Immature natural killer cell (primary cell): ENCODE measurements around the gene TSR3. TPM values are rescaled to one million over a fixed set of nuclear protein-coding genes. Genes with fewer than 3 reads are reported as not detected.
A peak's percentile ranks its signal among the peaks of the same experiment; 100 is the strongest.

Source experiments
- DNase-seq, 3 donors: peaks; one replicate each; pipeline ENCODE4 v3.0.0; 2022; ENCODE audit warnings: mixed read lengths in 1 of 3
- H3K27ac Mint-ChIP-seq, 6 donors: one replicate each; pipeline ENCODE4 v1.8.0; 2020; ENCODE audit warnings: mixed read lengths in 6 of 6, mild to moderate bottlenecking in 5 of 6, inconsistent platforms in 4 of 6, moderate library complexity in 3 of 6
- H3K27me3 Mint-ChIP-seq, 3 donors: one replicate each; pipeline ENCODE4 v1.8.0; 2020 to 2021; ENCODE audit warnings: low read depth in 3 of 3, mild to moderate bottlenecking in 3 of 3, mixed read lengths in 3 of 3, moderate library complexity in 3 of 3, inconsistent platforms in 1 of 3
- H3K36me3 Mint-ChIP-seq, 3 donors: one replicate each; pipeline ENCODE4 v1.8.0; 2020; ENCODE audit warnings: mixed read lengths in 3 of 3, inconsistent platforms in 2 of 3, mild to moderate bottlenecking in 2 of 3
- H3K4me1 Mint-ChIP-seq, 2 donors: one replicate each; pipeline ENCODE4 v1.8.0; 2020; ENCODE audit warnings: inconsistent platforms in 2 of 2, mild to moderate bottlenecking in 2 of 2, mixed read lengths in 2 of 2, moderate library complexity in 1 of 2
- H3K4me3 Mint-ChIP-seq, 5 donors: one replicate each; pipeline ENCODE4 v1.8.0; 2020; ENCODE audit warnings: mild to moderate bottlenecking in 5 of 5, mixed read lengths in 5 of 5, inconsistent platforms in 3 of 5, moderate library complexity in 3 of 5
- H3K9me3 Mint-ChIP-seq, 6 donors: one replicate each; pipeline ENCODE4 v1.8.0; 2020; ENCODE audit warnings: mild to moderate bottlenecking in 6 of 6, mixed read lengths in 6 of 6, inconsistent platforms in 4 of 6, moderate library complexity in 3 of 6
- polyA plus RNA-seq, 3 donors: library from polyadenylated mRNA; unstranded; fragments of 300-500 nt; fragmentation: Illumina TruSeq; gene quantifications; one replicate each; pipeline ENCODE4 v1.2.3, GENCODE V29; 2021

The TSR3 gene
- 100 to 1,000 TPM; 104 to 143 (median 114) TPM for polyA plus RNA-seq

- Mint-ChIP-seq H3K27me3 (peaks cover 25 to 38% (median 28%) of the 10 kb centered on the region in 3 donors), H3K4me1 (peaks cover 31 to 41% of the 10 kb centered on the region in 2 donors), H3K9me3 (no peaks in the 10 kb centered on the region), H3K27ac (peak within 1 kb of the TSS; percentile 79 to 95 (median 85)), H3K36me3 (no peaks in the 10 kb centered on the region), H3K4me3 (peak within 1 kb of the TSS; percentile 85 to 89 (median 88))
- peak; percentile 89 to 91 (median 90) for DNase-seq
These were observed at the start of gene TSR3, which contains the start of gene GNPTG for GRCh38 chr16:1351582-1352362. TSS of gene TSR3 (minus strand) at chr16:1351878. CDS start at chr16:1351804, 74 bp downstream. TSS of gene GNPTG (plus strand) at chr16:1351931. CDS start at chr16:1351966, 35 bp downstream.

GRCh38 chr16:1401061-1401757 is 49.5 kb upstream of the TSR3 start:
- peaks cover 6 to 14% (median 7%) of the 10 kb centered on the region in 3 donors for H3K27me3 Mint-ChIP-seq
- no peaks in the 10 kb centered on the region for H3K9me3 Mint-ChIP-seq
- H3K36me3 Mint-ChIP-seq, result peaks cover 0 to 13% (median 9%) of the 10 kb centered on the region in 3 donors
- DNase-seq, result no peak
- no peak overlapping the region for H3K27ac Mint-ChIP-seq
- H3K4me3 Mint-ChIP-seq, result no peak overlapping the region
- peaks cover 4 to 6% of the 10 kb centered on the region in 2 donors for H3K4me1 Mint-ChIP-seq

- H3K9me3 Mint-ChIP-seq, result no peaks in the 10 kb centered on the region
- peaks cover 0 to 13% (median 9%) of the 10 kb centered on the region in 3 donors for H3K36me3 Mint-ChIP-seq
- DNase-seq, result no peak
- H3K4me3 Mint-ChIP-seq, result no peak overlapping the region
- H3K4me1 Mint-ChIP-seq, result peaks cover 3 to 6% of the 10 kb centered on the region in 2 donors
- no peak overlapping the region for H3K27ac Mint-ChIP-seq
- H3K27me3 Mint-ChIP-seq, result peaks cover 6 to 14% (median 7%) of the 10 kb centered on the region in 3 donors
These were observed 47.3 kb upstream of the TSR3 start for GRCh38 chr16:1398826-1399581.

GRCh38 chr16:1398351-1398750 is 46.7 kb upstream of the TSR3 start:
- peaks cover 3% of the 10 kb centered on the region in 2 donors for H3K4me1 Mint-ChIP-seq
- H3K36me3 Mint-ChIP-seq, result peaks cover 0 to 13% (median 6%) of the 10 kb centered on the region in 3 donors
- no peak overlapping the region for H3K27ac Mint-ChIP-seq
- peaks cover 6 to 13% (median 7%) of the 10 kb centered on the region in 3 donors for H3K27me3 Mint-ChIP-seq
- no peaks in the 10 kb centered on the region for H3K9me3 Mint-ChIP-seq
- H3K4me3 Mint-ChIP-seq, result no peak overlapping the region
- DNase-seq, result no peak

- Mint-ChIP-seq H3K9me3 (no peaks in the 10 kb centered on the region), H3K27me3 (peaks cover 6 to 11% (median 7%) of the 10 kb centered on the region in 3 donors), H3K4me1 (peaks cover 0 to 3% of the 10 kb centered on the region in 2 donors), H3K36me3 (peaks cover 0 to 14% (median 5%) of the 10 kb centered on the region in 3 donors), H3K27ac (no peak overlapping the region), H3K4me3 (no peak overlapping the region)
- no peak for DNase-seq
These were observed 46.1 kb upstream of the TSR3 start for GRCh38 chr16:1397779-1398178.

GRCh38 chr16:1395444-1396031 is 43.9 kb upstream of the TSR3 start:
- H3K4me1 Mint-ChIP-seq, result no peaks in the 10 kb centered on the region
- H3K9me3 Mint-ChIP-seq, result no peaks in the 10 kb centered on the region

GRCh38 chr16:1394367-1394951 is 42.8 kb upstream of the TSR3 start:
- H3K36me3 Mint-ChIP-seq, result peaks cover 0 to 19% (median 3%) of the 10 kb centered on the region in 3 donors
- no peak overlapping the region for H3K27ac Mint-ChIP-seq
- DNase-seq, result no peak
- no peak overlapping the region for H3K4me3 Mint-ChIP-seq
- H3K27me3 Mint-ChIP-seq, result peaks cover 4 to 10% (median 8%) of the 10 kb centered on the region in 3 donors
- no peaks in the 10 kb centered on the region for H3K9me3 Mint-ChIP-seq
- H3K4me1 Mint-ChIP-seq, result no peaks in the 10 kb centered on the region

More at GRCh38 chr16:1395444-1396031, 43.9 kb upstream of the TSR3 start:
- Mint-ChIP-seq H3K27ac (no peak overlapping the region), H3K4me3 (no peak overlapping the region), H3K27me3 (peaks cover 8 to 10% (median 8%) of the 10 kb centered on the region in 3 donors), H3K36me3 (peaks cover 0 to 14% (median 0%) of the 10 kb centered on the region in 3 donors)
- no peak for DNase-seq

- Mint-ChIP-seq H3K9me3 (no peaks in the 10 kb centered on the region), H3K27ac (no peak overlapping the region), H3K4me3 (no peak overlapping the region), H3K36me3 (peaks cover 0 to 19% (median 3%) of the 10 kb centered on the region in 3 donors), H3K27me3 (peaks cover 3 to 10% (median 6%) of the 10 kb centered on the region in 3 donors), H3K4me1 (no peaks in the 10 kb centered on the region)
- no peak for DNase-seq
These were observed 42.0 kb upstream of the TSR3 start for GRCh38 chr16:1393613-1394176.

GRCh38 chr16:1392826-1393225 is 41.1 kb upstream of the TSR3 start:
- no peak overlapping the region for H3K4me3 Mint-ChIP-seq
- H3K27ac Mint-ChIP-seq, result peak overlapping the region in 2 of 6 donors; percentile 7 to 22
- H3K4me1 Mint-ChIP-seq, result no peaks in the 10 kb centered on the region
- H3K27me3 Mint-ChIP-seq, result peaks cover 0 to 8% (median 3%) of the 10 kb centered on the region in 3 donors
- H3K9me3 Mint-ChIP-seq, result no peaks in the 10 kb centered on the region
- DNase-seq, result no peak
- H3K36me3 Mint-ChIP-seq, result peaks cover 0 to 14% (median 3%) of the 10 kb centered on the region in 3 donors

- no peak overlapping the region for H3K4me3 Mint-ChIP-seq
- peaks cover 0 to 11% (median 3%) of the 10 kb centered on the region in 3 donors for H3K36me3 Mint-ChIP-seq
- H3K9me3 Mint-ChIP-seq, result no peaks in the 10 kb centered on the region
- no peak overlapping the region for H3K27ac Mint-ChIP-seq
- no peak for DNase-seq
- peaks cover 0 to 6% (median 3%) of the 10 kb centered on the region in 3 donors for H3K27me3 Mint-ChIP-seq
- H3K4me1 Mint-ChIP-seq, result no peaks in the 10 kb centered on the region
These were observed 38.6 kb upstream of the TSR3 start for GRCh38 chr16:1390239-1390779.

GRCh38 chr16:1389762-1390161 is 38.1 kb upstream of the TSR3 start:
- Mint-ChIP-seq H3K27ac (no peak overlapping the region), H3K9me3 (no peaks in the 10 kb centered on the region), H3K36me3 (peaks cover 0 to 11% (median 3%) of the 10 kb centered on the region in 3 donors), H3K4me1 (no peaks in the 10 kb centered on the region), H3K27me3 (peaks cover 0 to 6% (median 3%) of the 10 kb centered on the region in 3 donors), H3K4me3 (no peak overlapping the region)
- no peak for DNase-seq

GRCh38 chr16:1387331-1387730 is 35.7 kb upstream of the TSR3 start:
- Mint-ChIP-seq H3K27ac (no peak overlapping the region), H3K36me3 (peaks cover 0 to 5% (median 3%) of the 10 kb centered on the region in 3 donors), H3K4me3 (no peak overlapping the region), H3K4me1 (no peaks in the 10 kb centered on the region), H3K9me3 (no peaks in the 10 kb centered on the region), H3K27me3 (peaks cover 0 to 6% (median under 1%) of the 10 kb centered on the region in 3 donors)
- no peak for DNase-seq
